CD4-positive, alpha-beta T cell treated with Interleukin-15 for 1 hour (primary cell): Measurements from ENCODE around the gene GUCA2A.
A peak's percentile ranks its signal among the peaks of the same experiment; 100 is the strongest.

ENCODE experiments used
- DNase-seq: peaks from one replicate; pipeline ENCODE4 v3.0.0-alpha.2; 2020

GUCA2A gene

DNA sequence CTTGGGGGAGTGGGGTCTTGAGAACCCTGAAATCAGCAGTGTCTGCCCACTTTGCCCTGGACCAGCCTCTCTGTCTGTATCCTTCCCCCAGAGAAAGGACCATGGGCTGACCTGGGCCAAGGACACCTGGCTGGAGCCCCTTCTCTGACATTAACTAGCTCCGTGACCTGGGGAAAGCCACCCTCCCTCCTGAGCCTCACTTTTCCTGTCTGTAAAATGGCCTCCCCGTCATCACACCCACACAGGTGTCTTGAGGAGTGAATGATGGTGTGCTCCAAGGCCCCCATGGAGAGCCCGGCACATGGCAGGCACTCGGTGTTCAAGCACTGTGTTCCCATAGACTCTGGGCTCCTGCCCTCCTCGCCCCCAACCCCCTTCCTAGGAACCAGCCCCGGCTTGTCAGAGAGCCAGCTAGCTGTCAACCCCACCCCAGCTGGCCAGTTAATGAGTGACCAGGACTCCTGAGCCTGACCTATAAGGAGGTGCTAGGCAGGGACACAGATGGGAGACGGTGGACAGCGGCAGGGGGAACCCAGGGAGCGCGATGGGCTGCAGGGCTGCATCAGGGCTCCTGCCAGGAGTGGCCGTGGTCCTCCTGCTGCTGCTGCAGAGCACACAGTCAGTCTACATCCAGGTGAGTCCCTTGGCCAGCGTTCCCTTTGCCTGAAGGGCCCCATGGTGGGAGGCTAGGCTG is 11.5 kb downstream of the GUCA2A start, which contains the start of gene GUCA2B:
Gene GUCA2B, plus strand, starts transcription at position 504 of the 694 bp plus-strand sequence. Its CDS starts 41 bp downstream, at position 545.
- DNase-seq = no peak

DNA sequence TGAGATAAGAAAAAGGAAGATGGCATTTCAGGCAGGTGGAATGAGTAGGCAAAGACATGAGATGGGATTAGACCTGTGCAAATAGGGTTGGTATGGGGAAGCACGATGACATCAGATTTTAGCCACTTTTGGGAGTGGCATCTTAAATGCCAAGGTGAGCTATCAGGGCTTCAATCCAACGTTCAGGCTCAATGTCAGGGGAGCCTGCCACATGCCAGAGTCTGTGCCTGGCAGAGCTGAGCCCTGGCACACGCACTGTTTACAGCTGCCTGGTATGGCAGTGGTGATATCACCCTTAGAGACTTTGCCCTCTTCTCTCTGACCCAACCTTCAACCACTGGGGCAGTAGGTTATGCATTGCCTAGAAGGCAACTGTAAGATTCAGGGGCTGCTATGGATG is 12.4 kb downstream of the GUCA2A start:
- no peak for DNase-seq

DNA sequence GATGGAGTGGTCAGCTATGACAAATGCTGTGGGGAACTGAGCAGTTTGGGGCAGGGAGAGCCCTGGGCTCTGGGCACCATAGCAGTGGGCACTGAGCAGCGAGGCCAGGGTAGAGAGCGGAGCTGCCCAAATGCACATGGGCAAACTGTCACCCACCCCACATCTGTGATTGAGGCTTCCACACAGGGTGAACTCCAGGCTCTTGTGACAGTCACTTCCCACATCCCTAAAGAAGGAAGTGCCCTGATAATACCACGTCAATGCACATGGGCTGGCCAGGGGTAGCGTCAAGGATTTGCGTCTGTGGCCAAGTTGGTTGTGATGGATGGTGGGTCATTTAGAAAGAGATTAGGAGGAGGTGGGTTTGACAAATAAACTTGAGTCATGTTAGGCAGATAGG is 13.9 kb downstream of the GUCA2A start:
- no peak for DNase-seq

DNA sequence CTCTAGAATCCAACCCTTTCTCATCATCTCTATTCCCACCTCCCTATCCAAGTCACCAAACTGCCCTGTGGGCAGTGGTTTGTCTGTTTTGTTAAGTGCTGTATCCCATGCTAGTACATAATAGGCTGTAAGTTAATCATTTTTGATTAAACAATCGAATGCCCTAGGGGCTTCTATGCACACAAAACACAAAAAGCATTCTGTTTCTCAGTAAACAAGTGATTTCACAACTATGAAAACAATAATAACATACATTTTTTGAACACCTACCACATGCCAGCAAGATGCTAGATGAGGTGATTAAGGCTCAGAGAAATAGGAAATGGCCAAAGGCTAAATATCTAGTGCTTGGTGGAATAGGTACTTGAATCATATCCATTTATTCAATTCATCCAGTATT is 16.4 kb downstream of the GUCA2A start:
- DNase-seq = no peak

DNA sequence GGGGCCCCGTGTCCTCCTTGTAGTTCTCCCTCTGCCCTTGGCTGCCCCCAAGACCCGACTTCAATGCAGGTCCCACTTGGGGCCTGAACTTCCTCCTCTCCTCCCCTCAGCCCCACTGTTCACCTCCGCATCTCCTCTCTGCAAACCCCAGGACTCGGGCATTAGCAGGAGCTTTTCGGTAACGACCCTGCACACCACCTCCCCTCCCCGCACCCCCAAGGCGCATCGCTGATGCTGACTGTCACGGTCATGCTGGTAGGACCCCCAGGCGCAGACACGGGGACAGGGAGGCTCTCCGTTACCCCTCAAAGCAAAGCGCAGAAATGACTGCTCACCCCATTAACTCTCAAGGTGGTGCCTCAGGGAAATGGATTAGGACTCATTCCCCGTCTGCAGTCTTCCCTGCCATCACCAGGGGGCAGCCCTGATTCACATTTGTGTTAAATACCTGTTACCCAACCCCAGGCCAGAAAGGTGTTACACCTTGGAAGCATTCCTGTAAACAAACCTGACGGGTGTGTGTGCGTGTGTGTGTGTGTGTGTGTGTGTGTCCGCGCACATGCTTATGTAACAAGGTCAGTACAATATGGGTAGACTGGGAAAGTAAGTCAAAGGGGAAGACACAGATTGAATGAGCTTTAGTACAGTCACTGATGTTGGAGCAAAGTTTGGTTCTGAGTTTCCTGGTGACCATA is 17.8 kb downstream of the GUCA2A start:
- peak; percentile 48 for DNase-seq

DNA sequence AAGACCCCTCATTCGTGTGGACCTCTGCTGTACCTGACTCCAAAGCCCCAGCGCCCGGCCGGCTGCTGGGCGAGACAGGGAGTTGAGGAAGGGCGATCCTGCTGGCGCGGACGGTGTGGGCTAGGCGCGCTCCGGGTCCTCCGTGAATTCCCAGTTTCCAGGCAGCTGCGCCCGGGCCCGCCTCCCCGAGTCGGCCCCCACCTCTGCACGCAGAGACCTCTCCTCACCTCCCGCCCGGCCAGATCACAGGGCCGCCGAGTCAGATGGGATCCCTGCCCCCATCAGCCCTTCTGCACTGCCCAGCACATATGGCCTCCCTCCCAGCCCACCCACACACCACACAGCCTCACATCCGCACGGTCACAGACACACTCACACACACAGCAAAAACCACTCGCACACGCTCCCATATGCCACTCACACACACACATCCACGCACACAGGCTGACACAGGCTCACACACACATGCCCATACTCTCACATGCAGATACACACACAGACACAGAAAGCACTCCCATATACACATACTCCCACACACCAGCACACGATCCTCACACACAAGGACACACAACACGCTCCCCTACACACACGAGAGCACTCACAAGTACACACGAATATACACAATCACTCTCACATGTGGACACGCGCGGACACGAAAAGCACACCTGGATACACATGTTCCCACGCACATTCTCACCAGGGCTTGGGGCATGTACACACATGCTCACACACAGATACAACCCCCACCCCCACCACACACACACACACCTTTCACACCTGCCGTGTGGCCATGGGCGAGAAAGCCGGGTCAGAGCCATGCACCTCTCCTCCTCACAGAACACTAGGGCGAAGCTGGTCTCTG is 18.6 kb downstream of the GUCA2A start:
- DNase-seq = no peak

DNA sequence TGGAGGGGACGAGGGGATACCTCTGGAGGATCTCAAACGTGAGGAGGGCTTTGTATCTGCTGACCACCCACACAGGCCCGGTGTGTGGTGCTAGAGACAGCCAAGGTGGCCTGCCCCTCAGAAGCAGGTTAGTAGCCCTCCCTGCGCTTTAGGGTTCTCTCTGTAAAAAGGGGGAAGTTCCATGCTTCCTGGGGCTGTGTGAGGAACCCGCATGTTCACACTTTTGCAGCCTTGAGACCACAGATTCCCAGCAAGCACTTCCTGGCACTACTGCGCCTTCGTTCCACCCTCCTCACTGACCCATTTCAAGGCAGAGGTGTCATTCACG is 19.2 kb downstream of the GUCA2A start:
- DNase-seq = no peak

DNA sequence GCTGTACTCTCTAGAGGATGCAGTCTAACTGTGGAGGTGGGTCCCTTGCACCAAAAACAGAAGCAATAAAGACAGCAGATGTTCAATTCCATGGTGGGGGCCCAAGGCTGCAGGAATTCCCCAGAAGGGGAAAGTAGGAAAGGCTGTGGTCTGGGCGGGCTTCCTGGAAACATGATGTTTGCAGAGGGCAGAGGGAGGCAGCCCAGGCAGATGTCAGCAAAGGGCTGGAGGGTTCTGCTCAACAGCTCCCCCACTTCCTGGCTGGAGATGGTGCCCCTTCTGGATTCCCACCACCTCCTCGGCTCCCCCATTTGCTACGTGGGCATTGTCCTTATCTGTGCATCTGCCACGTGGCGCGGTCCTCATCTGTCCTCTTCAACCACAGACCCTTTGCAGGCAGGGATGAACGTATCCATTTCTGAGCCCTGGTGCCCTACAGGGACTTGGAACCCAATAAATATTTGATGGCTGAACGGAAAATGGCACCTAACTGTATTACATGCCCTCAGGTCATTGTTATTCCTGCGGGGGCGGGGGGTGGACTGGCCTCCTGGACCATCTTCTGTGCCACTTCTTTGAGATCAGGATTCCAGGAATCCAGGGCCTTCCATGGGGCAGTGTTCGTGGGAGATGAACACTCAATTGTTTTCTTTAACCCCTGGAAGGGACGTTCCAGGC is 19.7 kb downstream of the GUCA2A start:
- DNase-seq = no peak

DNA sequence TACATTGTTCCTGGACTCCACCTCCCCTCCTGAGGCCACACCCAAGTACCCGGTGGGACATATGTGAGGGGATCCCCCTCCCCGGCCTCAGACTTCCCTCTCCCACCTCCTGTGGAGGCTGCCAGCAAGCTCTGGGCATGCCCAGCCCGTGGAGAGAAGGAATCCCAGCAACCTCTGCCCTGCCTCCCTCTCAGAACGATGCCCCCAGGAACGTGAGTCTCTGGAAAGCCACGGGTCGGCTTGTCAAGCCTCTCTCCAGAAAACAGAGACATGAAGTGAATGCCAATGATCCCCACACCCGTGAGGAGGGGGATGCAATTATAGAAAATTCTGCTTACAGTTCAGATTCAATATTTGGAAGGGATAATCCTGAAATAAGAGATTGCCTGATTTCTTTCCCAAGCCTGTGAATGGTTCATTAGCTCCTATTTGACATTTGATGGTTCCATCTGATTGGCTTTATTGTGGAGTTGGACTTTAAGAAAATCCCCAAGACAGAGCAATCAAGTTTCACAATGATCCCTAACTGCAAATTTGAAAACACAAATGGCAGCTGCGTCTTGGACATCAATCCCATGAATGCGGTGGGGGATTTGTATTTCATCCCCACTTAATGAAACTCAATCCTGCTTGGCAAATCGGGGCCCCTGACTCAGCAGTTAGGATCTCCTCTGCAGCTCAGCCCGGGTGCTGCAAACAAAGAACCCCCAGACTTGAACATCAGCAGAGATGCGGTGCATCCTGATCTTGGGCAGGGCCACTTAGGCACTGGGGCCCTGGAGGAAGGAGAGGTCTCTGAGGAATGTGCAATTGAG is 20.4 kb downstream of the GUCA2A start:
- DNase-seq = no peak

DNA sequence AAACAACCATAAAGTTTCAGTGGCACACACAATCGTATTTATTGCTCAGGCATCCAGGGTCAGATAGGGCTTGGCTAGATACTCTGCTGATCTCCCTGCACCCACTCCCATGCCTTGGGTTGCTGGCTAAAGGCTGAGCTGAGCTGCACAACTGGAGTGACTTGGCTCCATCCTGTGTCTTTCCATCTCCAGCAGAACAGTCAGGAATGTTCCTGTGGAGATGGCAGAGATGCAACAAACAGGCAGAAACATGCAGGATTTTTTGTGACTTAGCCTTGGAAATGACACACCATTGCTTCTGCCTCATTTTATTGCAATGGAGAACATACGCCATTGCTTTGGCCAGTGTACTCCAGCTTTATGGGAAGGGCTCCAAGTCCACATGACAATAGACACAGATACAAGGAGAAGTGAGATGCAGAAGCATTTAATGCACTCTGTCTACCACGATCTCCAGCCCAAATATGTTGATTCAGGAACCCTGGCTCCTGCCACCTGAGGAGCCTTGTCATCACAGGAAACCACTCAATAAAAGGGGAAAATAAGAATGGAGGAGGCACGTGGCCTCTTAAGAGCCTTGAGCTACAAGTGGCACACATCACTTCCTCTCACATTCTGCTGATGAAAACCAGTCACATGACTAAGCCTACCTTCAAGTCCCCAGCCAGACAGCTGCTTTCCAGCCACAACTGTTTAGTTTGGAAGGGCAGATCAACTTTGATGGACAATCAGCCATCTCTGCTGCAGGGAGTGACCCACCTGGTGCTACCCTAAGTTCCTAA is 21.5 kb downstream of the GUCA2A start:
- no peak for DNase-seq

DNA sequence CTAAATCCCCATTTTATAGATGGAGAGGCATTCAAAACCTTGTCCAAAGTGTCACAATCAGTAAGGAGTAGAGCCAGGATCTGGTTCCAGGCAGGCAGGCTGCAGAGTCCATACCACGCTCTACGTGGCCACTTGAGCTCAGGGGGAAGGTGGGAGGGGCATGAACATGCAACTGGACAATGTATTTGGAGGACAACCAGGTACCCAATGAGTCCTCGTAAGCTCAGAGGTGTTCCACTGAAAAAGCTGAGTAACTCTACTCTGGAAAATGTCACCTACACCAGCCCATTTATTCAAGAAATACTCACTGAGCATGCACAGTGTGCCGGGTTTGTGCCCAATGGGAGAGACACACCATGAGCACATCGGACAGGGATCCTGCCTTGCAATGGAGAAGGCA is 22.6 kb downstream of the GUCA2A start:
- DNase-seq = no peak

DNA sequence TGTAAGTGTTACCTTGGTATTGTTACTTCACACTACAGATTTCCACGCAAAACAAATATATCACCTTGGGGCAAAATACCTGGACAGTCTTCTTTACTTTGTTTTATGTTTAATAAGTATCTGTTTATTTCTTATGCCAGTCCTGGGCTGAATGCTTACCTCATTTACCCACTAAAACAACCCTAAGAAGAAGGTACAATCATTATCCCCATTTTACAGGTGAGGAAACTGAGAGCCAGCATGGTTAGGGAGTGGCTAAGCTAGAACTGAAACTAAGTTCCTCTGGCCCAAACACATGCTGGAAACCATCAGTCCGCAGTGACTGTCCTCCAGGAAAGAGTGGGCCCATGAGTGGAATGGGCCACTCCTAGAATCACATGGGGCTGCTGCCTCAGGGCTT is 24.4 kb downstream of the GUCA2A start:
- DNase-seq = no peak

DNA sequence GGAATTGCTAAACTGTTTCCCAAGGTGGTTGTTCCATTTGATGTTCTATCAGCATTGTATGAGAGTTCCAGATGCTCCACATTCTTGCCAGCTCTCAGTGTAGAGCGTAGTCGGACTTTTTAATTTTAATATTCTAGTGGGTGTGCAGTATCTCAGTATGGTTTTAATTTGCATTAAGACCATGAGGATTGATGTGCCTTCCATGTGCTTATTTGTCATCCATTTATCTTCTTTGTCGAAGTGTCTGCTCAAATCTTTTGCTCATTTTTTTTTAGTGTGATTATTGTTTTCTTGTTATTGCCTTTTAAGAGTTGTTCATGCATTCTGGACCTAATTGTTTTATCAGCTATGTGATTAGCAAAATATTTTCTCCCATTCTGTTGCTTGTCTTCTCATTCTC is 25.1 kb downstream of the GUCA2A start:
- no peak for DNase-seq

DNA sequence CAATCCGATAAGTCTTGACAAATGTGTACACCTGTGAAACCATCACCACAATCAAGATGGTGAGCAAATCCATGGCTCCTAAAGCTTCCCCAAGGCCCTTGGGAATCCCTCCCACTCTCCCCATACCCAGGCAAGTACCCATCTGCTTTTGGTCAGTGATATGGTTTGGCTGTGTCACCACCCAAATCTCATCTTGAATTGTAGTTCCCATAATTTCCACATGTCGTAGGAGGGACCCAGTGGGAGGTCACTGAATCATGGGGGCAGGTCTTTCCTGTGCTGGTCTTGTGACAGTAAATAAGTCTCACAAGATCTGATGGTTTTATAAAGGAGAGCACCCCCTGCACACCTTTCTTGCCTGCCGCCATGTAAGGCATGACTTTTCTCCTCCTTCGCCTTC is 26.0 kb downstream of the GUCA2A start:
- DNase-seq = no peak

DNA sequence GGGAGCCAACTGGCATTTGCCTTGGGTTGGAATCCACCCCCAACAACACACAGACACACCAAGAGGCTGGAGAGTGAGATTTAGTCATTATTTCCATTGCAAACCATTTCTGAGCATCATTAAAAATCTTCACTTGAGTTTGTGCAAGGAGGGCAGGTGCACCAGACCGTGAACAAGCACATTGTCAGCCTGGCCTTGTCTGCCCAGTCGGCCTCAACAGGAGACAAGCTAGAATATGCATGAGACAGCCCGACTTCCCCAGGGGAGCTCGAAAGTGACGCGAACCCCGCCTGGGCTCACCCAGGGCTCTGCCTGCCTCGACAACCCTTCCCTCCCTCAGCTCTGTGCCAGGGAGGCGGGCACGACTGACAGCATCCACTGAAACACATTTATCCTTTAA is 26.8 kb downstream of the GUCA2A start:
- no peak for DNase-seq

DNA sequence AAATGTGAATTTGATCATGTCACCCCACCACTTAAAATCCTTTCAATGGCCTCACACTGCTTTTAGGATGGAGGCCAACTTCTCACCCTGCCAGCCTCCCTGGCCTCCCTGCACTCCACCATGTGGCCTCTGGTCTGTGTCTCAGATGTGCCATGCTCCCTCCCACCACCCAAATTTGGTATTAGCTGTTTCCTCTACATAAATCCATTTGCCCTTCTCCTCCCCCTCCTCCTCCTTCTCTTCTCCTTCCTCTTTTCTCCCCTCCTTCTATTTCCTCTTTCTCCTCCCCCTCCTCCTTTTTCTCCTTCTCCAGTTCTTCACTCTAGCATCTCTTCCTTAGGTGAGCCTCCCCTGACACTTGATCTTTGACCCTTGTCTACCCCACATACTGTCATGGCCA is 28.1 kb downstream of the GUCA2A start:
- no peak for DNase-seq

DNA sequence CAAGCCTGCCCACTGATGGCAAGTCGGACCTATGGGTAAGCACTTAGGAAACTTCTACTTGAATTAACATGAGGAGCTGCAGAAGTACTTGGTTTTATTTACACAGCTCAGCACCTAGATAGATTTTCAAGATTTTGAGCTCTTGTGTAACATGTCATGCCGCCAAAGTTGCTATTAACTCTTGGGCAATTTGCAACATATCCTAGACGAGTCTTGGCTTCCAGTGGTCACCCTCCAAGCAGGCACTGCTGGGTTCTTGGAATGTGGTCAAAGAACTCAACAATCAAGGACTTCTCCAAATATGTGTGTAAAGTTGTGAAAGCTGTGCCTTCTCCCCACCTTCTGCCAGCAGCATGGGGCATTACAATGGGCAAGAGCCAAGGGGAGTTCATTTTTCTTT is 29.1 kb downstream of the GUCA2A start:
- no peak for DNase-seq

DNA sequence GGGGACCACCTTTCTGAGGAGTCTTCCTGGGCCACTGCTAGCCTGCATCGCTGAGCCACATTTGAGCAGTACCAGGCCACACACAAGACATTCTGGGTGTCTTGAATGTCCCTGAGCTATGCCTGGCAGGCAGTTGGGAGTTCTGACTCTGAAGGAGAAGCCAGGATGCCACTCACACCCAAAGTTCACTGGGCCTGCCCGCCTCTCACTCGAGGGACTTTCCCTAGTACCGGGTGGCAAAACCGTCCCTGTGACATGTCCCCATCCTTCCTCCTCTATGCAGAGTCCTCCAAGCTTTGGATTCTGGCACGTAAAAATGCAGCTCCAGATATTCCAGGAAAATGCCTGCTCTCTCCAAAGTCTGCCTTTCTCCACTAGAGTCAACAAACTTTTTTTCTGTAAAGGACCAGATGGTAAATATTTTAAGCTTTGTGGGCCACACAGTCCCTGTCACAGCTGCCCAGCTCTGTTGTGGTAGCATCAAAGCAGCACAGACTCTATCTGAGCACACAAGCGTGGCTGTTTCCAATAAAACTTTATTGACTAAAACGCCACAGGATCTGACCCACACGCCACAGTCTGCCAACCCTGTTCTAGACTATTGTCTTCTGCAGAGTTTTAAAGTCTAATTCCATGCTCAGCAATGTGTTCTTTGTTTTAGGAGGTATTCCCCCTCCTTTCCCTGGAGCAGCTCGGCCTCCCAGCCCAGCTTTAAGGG is 30.6 kb downstream of the GUCA2A start:
- no peak for DNase-seq

DNA sequence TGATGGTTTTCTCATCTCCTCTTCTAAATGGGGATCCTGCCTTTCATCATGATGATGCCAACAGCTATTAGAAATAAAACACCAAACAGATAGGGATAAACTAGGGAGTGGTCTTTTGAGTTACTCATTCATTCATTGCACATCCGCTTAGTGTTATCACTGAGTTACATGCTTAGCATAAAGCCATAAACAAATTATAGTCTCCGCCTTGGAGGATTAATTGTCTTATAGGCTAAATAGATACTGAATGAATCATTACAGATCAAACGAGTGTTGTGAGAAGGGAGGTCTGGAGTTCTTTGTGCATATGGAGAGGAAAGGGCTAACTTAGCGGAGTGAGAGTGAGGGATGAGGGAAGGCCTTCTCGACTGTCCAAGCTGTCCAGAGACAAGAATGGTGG is 31.2 kb downstream of the GUCA2A start:
- no peak for DNase-seq

DNA sequence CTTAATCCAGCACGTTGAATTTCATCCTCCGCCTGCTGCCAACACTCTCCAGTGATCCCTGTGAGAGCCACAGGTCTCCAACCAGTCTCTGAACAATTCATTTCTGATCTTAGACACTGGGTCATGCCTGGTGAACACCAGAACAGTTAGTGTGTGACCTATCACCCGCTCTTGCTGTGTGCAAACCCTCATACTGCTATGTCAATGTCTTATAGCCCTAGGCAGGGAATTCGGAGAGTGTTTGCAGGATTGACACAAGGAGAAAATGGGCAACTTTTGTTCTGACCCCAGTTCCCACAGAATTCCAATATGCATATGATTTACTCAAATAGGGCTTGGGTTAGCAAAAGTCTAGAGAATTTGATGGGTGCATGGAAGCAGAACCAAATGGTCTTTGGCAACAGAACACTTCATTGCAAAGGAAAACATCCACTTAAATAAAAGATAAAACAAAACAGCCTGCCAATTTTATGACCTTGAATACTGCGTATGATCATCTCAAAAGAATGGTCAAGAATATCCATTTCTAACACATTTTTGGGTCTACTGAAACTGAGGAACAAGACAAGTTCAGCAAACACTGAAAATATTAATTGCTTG is 34.4 kb downstream of the GUCA2A start:
- no peak for DNase-seq

DNA sequence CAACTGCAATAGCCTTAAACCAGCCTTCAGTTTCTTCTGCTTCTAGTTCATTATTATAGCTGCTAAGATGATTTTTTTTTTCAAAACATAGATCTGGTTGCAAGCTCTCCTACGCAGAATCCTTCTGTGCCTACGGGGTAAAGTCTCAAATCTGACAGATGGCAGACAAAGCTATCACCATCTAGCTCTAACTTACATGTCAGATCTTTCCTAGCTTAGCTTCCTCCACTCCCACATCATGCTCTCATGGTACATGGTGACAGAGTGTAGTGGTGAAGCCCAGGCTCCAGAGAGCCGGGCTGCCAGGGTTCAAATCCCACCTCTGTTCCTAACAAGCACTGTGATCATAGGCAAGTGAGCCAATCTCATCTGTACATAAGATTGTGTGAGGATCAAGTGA is 35.6 kb downstream of the GUCA2A start:
- DNase-seq = no peak
